Middle frontal gyrus (tissue), 1 donor: ENCODE data around the gene YOD1.

Experiments
- DNase-seq: peaks from one replicate; pipeline ENCODE4 v3.0.0-alpha.2; 2015; ENCODE audit warnings: low spot score; ENCODE audit errors: extremely low spot score

The YOD1 gene

GRCh38 chr1:207027921-207028320 is 23.1 kb downstream of the YOD1 start:
- no peak for DNase-seq

DNA sequence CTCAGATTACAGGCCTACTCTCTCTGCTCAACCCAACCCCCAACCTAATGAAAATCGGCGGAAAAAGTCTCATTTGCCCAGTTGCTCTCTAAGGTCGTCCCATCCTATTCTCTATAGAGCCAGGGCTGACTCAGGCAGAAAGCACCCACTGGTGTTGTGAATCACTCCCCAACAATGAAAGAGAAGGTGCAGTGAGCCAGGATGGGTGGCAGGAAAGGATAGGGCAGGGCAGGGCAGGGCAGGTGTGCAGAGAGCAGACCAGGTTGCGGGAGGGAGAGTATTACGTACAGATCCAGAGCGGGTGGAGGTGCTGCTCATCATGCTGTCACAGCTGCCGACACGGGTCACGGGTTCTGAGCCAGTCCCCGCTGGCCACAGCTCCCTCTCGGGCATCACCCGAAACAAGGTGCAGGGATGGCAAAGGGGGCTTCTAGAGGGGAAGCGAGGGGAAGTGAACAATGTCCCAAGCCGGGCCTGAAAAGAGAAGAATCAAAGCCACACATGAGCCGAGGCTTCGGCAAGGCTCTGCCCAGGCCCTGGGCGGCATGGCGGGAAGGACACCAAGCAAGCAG is 23.7 kb downstream of the YOD1 start:
- DNase-seq: no peak

- no peak for DNase-seq
These were observed 24.9 kb downstream of the YOD1 start for GRCh38 chr1:207026104-207026534.

DNA sequence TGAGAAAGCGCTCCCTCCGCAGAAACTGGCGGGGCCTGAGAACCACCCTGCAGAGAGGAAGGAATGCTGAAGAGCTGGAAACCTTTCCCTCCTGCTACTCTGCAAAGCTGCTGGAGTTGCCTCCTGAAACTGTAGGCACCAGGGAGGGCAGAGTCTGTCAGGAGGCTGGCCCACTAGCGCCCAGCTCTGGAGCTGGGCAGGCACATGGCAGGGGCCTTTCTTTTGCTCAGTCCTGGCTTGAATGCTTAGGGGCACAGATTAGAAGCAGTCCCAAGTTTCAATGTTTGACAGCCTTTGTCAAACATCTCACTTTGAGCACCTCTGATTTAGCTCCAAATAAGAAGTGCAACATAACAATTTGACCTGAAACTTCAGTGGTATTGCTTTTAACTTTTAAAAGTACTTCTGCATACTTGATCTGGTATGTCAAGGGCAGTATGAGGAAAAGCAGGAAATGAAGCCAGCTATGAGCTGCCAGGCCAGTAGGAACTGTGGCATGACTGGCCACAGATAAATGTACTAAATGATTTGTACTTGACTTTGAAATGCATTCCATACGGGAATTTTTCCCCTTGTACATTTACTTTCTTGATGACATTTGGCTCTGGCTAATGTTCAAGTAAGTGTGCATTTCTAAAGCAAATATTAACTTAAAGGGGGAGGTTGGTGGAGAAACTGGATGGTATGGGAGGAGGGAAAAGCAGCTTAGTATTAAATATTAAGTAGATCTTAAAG is 25.7 kb downstream of the YOD1 start:
- DNase-seq: no peak

- no peak for DNase-seq
These were observed 26.5 kb downstream of the YOD1 start for GRCh38 chr1:207024202-207025145.

DNA sequence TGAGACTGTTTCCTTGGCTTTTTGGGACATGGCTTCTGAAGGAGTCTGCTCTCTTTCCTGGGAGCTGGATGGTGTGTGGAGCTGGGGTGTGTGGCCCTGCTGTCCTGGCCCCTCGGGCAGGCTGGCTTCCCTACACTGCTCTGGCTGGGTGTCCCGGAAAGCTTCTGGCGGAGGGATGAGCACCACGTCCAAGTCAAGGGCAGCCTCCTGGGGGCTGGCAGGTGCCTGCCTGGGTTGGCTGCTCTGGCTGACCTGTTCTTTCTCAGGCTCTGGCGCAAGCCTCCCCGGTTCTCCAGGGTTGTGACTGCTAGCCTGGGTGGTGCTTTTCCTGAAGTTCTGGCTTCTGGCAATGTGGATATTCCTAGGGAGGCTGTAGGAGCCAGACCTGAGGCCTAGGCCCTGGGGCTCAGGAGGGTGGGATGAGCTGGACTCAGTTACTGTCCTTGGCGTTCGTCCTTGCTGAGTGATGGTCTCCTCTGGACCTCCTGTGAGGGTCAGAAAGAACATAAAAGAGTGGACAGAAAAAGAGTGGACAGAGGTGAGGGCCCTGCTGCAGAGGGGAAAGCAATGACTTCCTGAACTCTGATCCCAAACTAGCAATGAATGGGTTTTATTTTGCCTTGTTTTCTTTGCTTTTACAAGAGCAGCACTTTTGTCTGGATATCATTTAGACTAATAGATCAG is 27.9 kb downstream of the YOD1 start:
- no peak for DNase-seq

GRCh38 chr1:207021876-207022596 is 29.0 kb downstream of the YOD1 start:
- DNase-seq: no peak

DNA sequence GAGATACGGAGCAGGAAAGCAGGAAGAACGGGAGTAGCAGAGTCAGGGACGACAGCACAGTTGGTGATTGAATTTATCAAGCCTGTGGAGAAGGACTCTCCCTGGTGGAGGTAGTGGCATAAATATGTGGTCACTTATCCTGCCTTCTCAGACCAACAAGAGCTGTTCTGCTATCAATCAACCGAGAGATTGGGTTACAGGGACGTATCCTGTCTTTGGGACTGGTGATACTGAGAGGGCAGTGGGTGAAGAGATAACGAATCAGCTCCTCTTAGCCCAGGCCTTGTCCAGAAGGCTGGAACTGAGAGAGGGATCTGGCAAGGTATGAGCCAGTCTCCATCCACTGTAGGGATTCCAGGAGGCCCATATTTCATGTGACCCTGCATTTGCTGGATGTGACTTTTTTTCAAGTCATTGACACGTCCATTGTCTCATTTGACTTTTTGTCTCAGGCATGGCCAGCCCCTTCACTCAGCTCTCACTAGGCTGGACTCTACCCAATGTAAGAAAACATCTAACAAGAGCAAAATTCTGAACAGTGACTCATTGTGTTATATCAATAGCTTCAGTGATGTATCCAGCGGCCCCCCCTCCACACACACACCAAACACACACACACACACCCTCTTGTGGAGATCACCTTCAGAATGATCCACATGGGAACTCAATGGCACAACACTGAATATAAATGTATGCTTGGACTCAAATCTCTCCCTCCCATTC is 29.7 kb downstream of the YOD1 start:
- no peak for DNase-seq

- no peak for DNase-seq
These were observed 30.3 kb downstream of the YOD1 start for GRCh38 chr1:207020709-207021107.

- DNase-seq: no peak
These were observed 30.8 kb downstream of the YOD1 start for GRCh38 chr1:207020065-207020708.

- no peak for DNase-seq
These were observed 31.3 kb downstream of the YOD1 start for GRCh38 chr1:207019661-207020060.

DNA sequence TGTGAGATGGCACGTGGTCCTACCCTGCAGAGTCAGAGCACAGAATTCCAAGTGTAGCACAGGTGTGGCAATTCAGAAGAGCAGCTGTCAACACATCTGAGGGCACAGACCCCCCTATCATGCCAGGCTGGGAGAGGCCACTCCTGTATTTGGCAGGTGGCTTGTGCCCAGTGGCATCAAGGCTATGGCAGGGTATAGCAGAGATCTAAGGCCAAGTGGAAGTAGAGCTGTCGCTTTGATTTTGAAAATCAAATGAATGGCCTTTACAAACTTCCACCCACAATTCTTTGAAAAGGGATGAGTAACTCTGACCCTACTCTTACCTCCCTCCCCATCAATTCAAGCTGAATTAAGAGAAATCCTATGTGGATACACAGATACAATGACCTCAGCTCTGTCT is 31.8 kb downstream of the YOD1 start:
- no peak for DNase-seq

- no peak for DNase-seq
These were observed 32.3 kb downstream of the YOD1 start for GRCh38 chr1:207018707-207019106.

- DNase-seq: no peak
These were observed 33.1 kb downstream of the YOD1 start for GRCh38 chr1:207017615-207018559.

GRCh38 chr1:207015791-207016190 is 35.2 kb downstream of the YOD1 start:
- DNase-seq: no peak

GRCh38 chr1:207014728-207015127 is 36.3 kb downstream of the YOD1 start:
- no peak for DNase-seq

DNA sequence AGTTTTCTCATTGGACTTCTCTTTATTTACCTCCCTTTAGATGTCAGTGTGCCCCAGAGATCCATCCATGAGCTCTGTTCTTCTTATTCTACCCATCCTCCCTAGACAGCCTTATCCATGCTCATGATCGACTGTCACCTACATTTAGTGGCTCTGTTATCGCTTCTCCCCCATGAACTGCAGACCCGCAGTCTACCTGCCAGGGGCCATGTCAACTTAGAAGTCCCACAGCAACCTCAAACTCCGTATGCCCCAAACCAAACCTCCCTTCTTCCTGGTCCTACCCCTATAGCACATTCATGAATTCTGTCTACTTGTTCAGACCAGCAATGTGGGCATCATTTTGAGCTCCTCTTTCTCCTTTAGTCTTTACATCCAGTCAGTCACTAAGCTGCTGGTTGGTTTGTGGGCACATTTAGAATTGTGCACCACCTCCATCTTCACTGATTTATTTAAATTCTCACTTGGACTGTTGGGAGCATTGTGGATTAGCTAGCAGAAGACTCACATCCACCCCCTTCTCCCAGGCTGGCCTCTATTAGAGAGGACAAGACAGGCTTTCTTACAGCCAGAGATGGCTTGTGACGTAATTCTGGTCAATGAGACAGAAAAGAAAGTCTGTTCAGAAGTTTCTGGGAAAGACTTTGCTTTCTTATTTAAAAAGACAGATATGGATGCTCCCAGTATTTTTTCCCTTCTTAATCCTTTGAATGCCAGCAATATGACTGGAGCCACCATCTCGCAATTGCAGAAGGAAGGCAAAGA is 37.5 kb downstream of the YOD1 start:
- DNase-seq: no peak

GRCh38 chr1:207010726-207011125 is 40.3 kb downstream of the YOD1 start:
- DNase-seq: no peak
